NCI-H748 treated with DMSO at 0.1 percent for 48 hours (cell line): ENCODE data around the gene SMIM44.

ENCODE experiments used
- DNase-seq: peaks from one replicate; lab custom pipeline; 2025; lab: John Stamatoyannopoulos, UW

SMIM44 gene

GRCh38 chr19:3500429-3501101, 17.3 kb upstream of the SMIM44 start, which contains the start of gene DOHH:
Gene DOHH (minus strand): TSS chr19:3500674. CDS start chr19:3496814, 3,860 bp downstream.
- DNase-seq: peak; percentile 82

GRCh38 chr19:3499738-3500428, 16.6 kb upstream of the SMIM44 start:
- no peak for DNase-seq

- no peak for DNase-seq
Measured at GRCh38 chr19:3497757-3498520, 14.7 kb upstream of the SMIM44 start.

GRCh38 chr19:3496392-3497273, 13.4 kb upstream of the SMIM44 start:
- DNase-seq: no peak

- no peak for DNase-seq
Measured at GRCh38 chr19:3494559-3494958, 11.3 kb upstream of the SMIM44 start.

GRCh38 chr19:3494051-3494450, 10.8 kb upstream of the SMIM44 start:
- DNase-seq: no peak

GRCh38 chr19:3493651-3494050, 10.4 kb upstream of the SMIM44 start:
- DNase-seq: no peak

- no peak for DNase-seq
Measured at GRCh38 chr19:3492919-3493318, 9.7 kb upstream of the SMIM44 start.

GRCh38 chr19:3492131-3492839, 9.0 kb upstream of the SMIM44 start:
- no peak for DNase-seq

GRCh38 chr19:3491396-3492119, 8.3 kb upstream of the SMIM44 start:
- DNase-seq: no peak

- DNase-seq: no peak
Measured at GRCh38 chr19:3482507-3483225, 575 bp downstream of the SMIM44 start.

GRCh38 chr19:3481241-3482090, 1.8 kb downstream of the SMIM44 start:
- DNase-seq: no peak

GRCh38 chr19:3480383-3481091, 2.7 kb downstream of the SMIM44 start, which contains the start of gene SMIM24:
Gene SMIM24 (minus strand): TSS chr19:3480525. CDS start chr19:3480463, 62 bp downstream.
- DNase-seq: no peak

- DNase-seq: no peak
Measured at GRCh38 chr19:3479834-3480215, 3.4 kb downstream of the SMIM44 start.

- no peak for DNase-seq
Measured at GRCh38 chr19:3479177-3479833, 3.9 kb downstream of the SMIM44 start.

GRCh38 chr19:3478409-3479176, 4.6 kb downstream of the SMIM44 start:
- DNase-seq: no peak

- no peak for DNase-seq
Measured at GRCh38 chr19:3477951-3478350, 5.3 kb downstream of the SMIM44 start.
